HepG2 (cell line): ENCODE data around the gene ATP11A. TPM values are rescaled to one million over a fixed set of nuclear protein-coding genes. Genes with fewer than 3 reads are reported as not detected.

Source experiments
- ATAC-seq: fragments of 200-7000 bp; cut with Tn5 transposase; 3 replicates; pipeline ENCODE4 v1.9.1; 2020; ENCODE audit warnings: mild to moderate bottlenecking, moderate library complexity
- BruUV-seq: library from RNA; stranded (reverse); fragments of 400-500 nt; replicated peaks from 2 replicates; lab custom pipeline; 2021; lab: Mats Ljungman, UMichigan
- CTCF ChIA-PET: fragments of 300-600 bp; formaldehyde crosslinking; extraction: SDS; loops from one replicate; lab custom pipeline; 2021; ENCODE audit warnings: low total read pairs, inconsistent platforms, low intra/inter-chr PET ratio; lab: Yijun Ruan, JAX
- POLR2A ChIA-PET: fragments of 350-600 bp; sonication (Branson Sonifier 250); formaldehyde crosslinking; loops from one replicate; lab custom pipeline; 2020; ENCODE audit warnings: antibody characterized with exemption, inconsistent platforms; lab: Yijun Ruan, JAX
- DNase-seq: peaks from one replicate; pipeline ENCODE4 v3.0.0-alpha.2; 2015; ENCODE audit warnings: low spot score
- FAIRE-seq: peaks from 3 replicates; lab custom pipeline; 2011; peaks lifted over from hg19 to GRCh38; lab: Jason Lieb, UNC
- H2AFZ ChIP-seq: one replicate; pipeline ENCODE4 v1.6.1; 2011; ENCODE audit warnings: low read length, inconsistent platforms
- H3K27ac ChIP-seq: fragments of 300-600 bp; 3 replicates; pipeline ENCODE4 v1.8.0; 2011; ENCODE audit warnings: mixed run types, mild to moderate bottlenecking, mixed read lengths, low read length, inconsistent platforms; ENCODE audit not compliant: insufficient read depth; ENCODE audit errors: extremely low read length
- H3K27me3 ChIP-seq, 2 experiments: fragments of 200-600 bp in 1 of 2; 2 replicates in 1 of 2; 3 replicates in 1 of 2; pipeline versions ENCODE4 v1.6.0 to v1.8.0; 2011; ENCODE audit warnings: low read length in 2 of 2, mild to moderate bottlenecking in 2 of 2, moderate library complexity in 2 of 2, inconsistent platforms in 1 of 2; ENCODE audit not compliant: insufficient read depth in 2 of 2, control insufficient read depth in 1 of 2
- H3K36me3 ChIP-seq, 2 experiments: fragments of 200-600 bp in 1 of 2; replicated peaks in 1 of 2; 2 replicates in 1 of 2; 3 replicates in 1 of 2; pipeline versions ENCODE4 v1.5.1 to v1.8.0; 2011; ENCODE audit warnings: low read length in 2 of 2, inconsistent platforms in 1 of 2; ENCODE audit not compliant: insufficient read depth in 2 of 2, control insufficient read depth in 1 of 2
- H3K4me1 ChIP-seq: 2 replicates; pipeline ENCODE4 v1.5.1; 2012; ENCODE audit warnings: low read length, inconsistent platforms; ENCODE audit not compliant: insufficient read depth
- H3K4me2 ChIP-seq: 2 replicates; pipeline ENCODE4 v1.6.0; 2011; ENCODE audit warnings: low read depth, low read length, inconsistent platforms
- H3K4me3 ChIP-seq, 3 experiments: fragments of 200-600 bp in 1 of 3; sonication (generic), shearing (Covaris generic) in 1 of 3; replicated peaks in 1 of 3; 2 replicates each; pipeline ENCODE4 v1.5.1; 2011 to 2016; ENCODE audit warnings: low read length in 3 of 3, inconsistent platforms in 2 of 3, low read depth in 2 of 3, mild to moderate bottlenecking in 2 of 3, control low read depth in 1 of 3, mixed read lengths in 1 of 3; ENCODE audit not compliant: insufficient read depth in 1 of 3
- H3K79me2 ChIP-seq: one replicate; pipeline ENCODE4 v1.6.1; 2011; ENCODE audit warnings: low read length, inconsistent platforms; ENCODE audit not compliant: insufficient read depth
- H3K9ac ChIP-seq: 2 replicates; pipeline ENCODE4 v1.6.0; 2011; ENCODE audit warnings: mild to moderate bottlenecking, low read depth, low read length, inconsistent platforms; ENCODE audit not compliant: insufficient read depth
- H3K9me3 ChIP-seq: 2 replicates; pipeline ENCODE4 v1.5.1; 2012; ENCODE audit warnings: mild to moderate bottlenecking, low read length
- H4K20me1 ChIP-seq: 2 replicates; pipeline ENCODE4 v1.6.0; 2011; ENCODE audit warnings: inconsistent platforms, mild to moderate bottlenecking, low read length, moderate library complexity; ENCODE audit not compliant: insufficient read depth
- CERS6 ChIP-seq: sonication (generic); formaldehyde crosslinking; IDR thresholded peaks from 2 replicates; pipeline ENCODE4 v1.5.0; 2020; ENCODE audit warnings: missing genetic modification reagents
- CSRNP2 ChIP-seq: sonication (generic); formaldehyde crosslinking; conservative IDR thresholded peaks from 2 replicates; pipeline ENCODE4 v1.8.0; 2022; ENCODE audit warnings: low read depth, missing genetic modification reagents
- PHF20 ChIP-seq: sonication (generic); formaldehyde crosslinking; IDR thresholded peaks from 2 replicates; pipeline ENCODE4 v1.5.0; 2020; ENCODE audit warnings: mild to moderate bottlenecking, missing genetic modification reagents
- ZNF441 ChIP-seq: sonication (generic); formaldehyde crosslinking; IDR thresholded peaks from 2 replicates; pipeline ENCODE4 v1.7.0; 2021; ENCODE audit warnings: missing genetic modification reagents, borderline replicate concordance
- ZNF780A ChIP-seq: sonication (generic); formaldehyde crosslinking; IDR thresholded peaks from 2 replicates; pipeline ENCODE4 v1.8.0; 2022; ENCODE audit warnings: mild to moderate bottlenecking, missing genetic modification reagents, moderate library complexity
- WGBS: methylation state at CpG from one replicate; pipeline ENCODE4 v1.1.6; 2017; ENCODE audit warnings: low lambda C conversion rate; 5-methylcytosine and 5-hydroxymethylcytosine counted together
- in situ Hi-C: cut with HindIII; loops from 2 replicates; pipeline ENCODE4 v1.10.0; 2017; ENCODE audit warnings: low pct_unique_long_range_greater_than_20kb; ENCODE audit not compliant: extremely low pct_ligation_motif_present
- intact Hi-C: fragments of 100-400 bp; cut with micrococcal nuclease; formaldehyde crosslinking; loops from one replicate; pipeline ENCODE4 v1.10.0; 2022; ENCODE audit not compliant: unreplicated experiment
- polyA plus RNA-seq, 8 experiments: library from polyadenylated mRNA; depleted of rRNA in 3 of 8; stranded (reverse) in 7 of 8; unstranded in 1 of 8; fragments of >200 nt; fragmentation: Illumina TruSeq in 4 of 8; extraction: Trizol in 4 of 8; gene quantifications; 2 replicates each; pipeline versions ENCODE4 v1.2.1 to v1.2.3, GENCODE V29; 2011 to 2016; ENCODE audit warnings: low read depth in 4 of 8, missing spikeins in 1 of 8, mixed read lengths in 1 of 8; ENCODE audit not compliant: insufficient read depth in 1 of 8
- total RNA-seq, 5 experiments: library from RNA; depleted of rRNA; stranded (reverse); fragments of >200 nt; fragmentation: Illumina TruSeq; extraction: Trizol; gene quantifications; 2 replicates each; pipeline ENCODE4 v1.2.3, GENCODE V29; 2016; ENCODE audit warnings: low read depth in 1 of 5

ATP11A gene
- total and polyA plus RNA-seq, 2 of the 13 experiments (the other 11 are each of a cell fraction or from before 2014, with no cell fraction given): 18.4 to 20.1 TPM

- 97% methylated on average over 6 of the region's 6 CpGs for WGBS
- no peak for TF ChIP-seq PHF20 (CRISPR knock-in tag)
- TF ChIP-seq ZNF441: no peak
- no peak for TF ChIP-seq ZNF780A
- no peak for TF ChIP-seq CERS6 (CRISPR knock-in tag)
- TF ChIP-seq CSRNP2 (CRISPR knock-in tag): no peak
- in situ Hi-C loops (no loop called here), intact Hi-C loops (no loop called here)
- no TSS peak for BruUV-seq
- H3K9me3 ChIP-seq: no peaks in the 10 kb centered on the region
- POLR2A ChIA-PET: no interaction called here
- no peak overlapping the region for H3K9ac ChIP-seq
- H4K20me1 ChIP-seq: peaks cover 75% of the 10 kb centered on the region
- H2AFZ ChIP-seq: no peak overlapping the region
- H3K36me3 ChIP-seq: peaks cover 10 to 23% of the 10 kb centered on the region in 2 experiments; a peak in 4 of 5 replicates
- H3K27ac ChIP-seq: no peak overlapping the region
- H3K27me3 ChIP-seq: no peaks in the 10 kb centered on the region
- no peak for FAIRE-seq
- peaks cover 96% of the 10 kb centered on the region for H3K79me2 ChIP-seq
- no peak overlapping the region for H3K4me2 ChIP-seq
- H3K4me3 ChIP-seq: no peak overlapping the region
- CTCF ChIA-PET: no interaction called here
- ATAC-seq: no peak
- no peak for DNase-seq
- peaks cover 19% of the 10 kb centered on the region for H3K4me1 ChIP-seq
These were observed 43.3 kb downstream of the ATP11A start for GRCh38 chr13:112733112-112733511.
